CD14-positive monocyte (primary cell): ENCODE results near the gene MFN2. TPM values are rescaled to one million over a fixed set of nuclear protein-coding genes. Genes with fewer than 3 reads are reported as not detected.
A peak's percentile ranks its signal among the peaks of the same experiment; 100 is the strongest.
"Not testable (repeated sequence)": the region's sequence is repeated elsewhere in the genome, so short reads cannot be mapped to it uniquely, and the experiment has no call there.

ENCODE experiments used
- DNase-seq, 3 donors: peaks; one replicate each; pipeline ENCODE4 v3.0.0-alpha.2; 2011 to 2022
- H2AFZ ChIP-seq: 2 replicates; pipeline ENCODE4 v1.6.0; 2012; ENCODE audit warnings: mild to moderate bottlenecking, low read depth, low read length, inconsistent platforms; ENCODE audit not compliant: insufficient read depth, poor library complexity, severe bottlenecking
- H3K27ac ChIP-seq, 2 donors: 1 replicate in 1 of 2; 2 replicates in 1 of 2; pipeline ENCODE4 v1.5.1; 2012 to 2013; ENCODE audit warnings: low read length in 2 of 2, control low read depth in 1 of 2, inconsistent platforms in 1 of 2, low read depth in 1 of 2, mild to moderate bottlenecking in 1 of 2
- H3K27me3 ChIP-seq, 2 donors: one replicate each; pipeline versions ENCODE4 v1.6.0 to v1.6.1; 2011 to 2013; ENCODE audit warnings: low read length in 2 of 2; ENCODE audit not compliant: control insufficient read depth in 2 of 2, insufficient read depth in 2 of 2
- H3K36me3 ChIP-seq, 2 donors: replicated peaks in 1 of 2; 1 replicate in 1 of 2; 2 replicates in 1 of 2; pipeline versions ENCODE4 v1.5.1 to v1.6.1; 2012 to 2013; ENCODE audit warnings: low read length in 2 of 2, control low read depth in 1 of 2, inconsistent platforms in 1 of 2, mild to moderate bottlenecking in 1 of 2; ENCODE audit not compliant: insufficient read depth in 2 of 2, control insufficient read depth in 1 of 2
- H3K4me1 ChIP-seq, 2 donors: 1 replicate in 1 of 2; 2 replicates in 1 of 2; pipeline versions ENCODE4 v1.5.1 to v1.6.1; 2012 to 2013; ENCODE audit warnings: low read length in 2 of 2, control low read depth in 1 of 2, inconsistent platforms in 1 of 2, mild to moderate bottlenecking in 1 of 2, moderate library complexity in 1 of 2; ENCODE audit not compliant: insufficient read depth in 2 of 2, control insufficient read depth in 1 of 2
- H3K4me2 ChIP-seq: replicated peaks from 2 replicates; pipeline ENCODE3; 2012; ENCODE audit warnings: low read length, moderate library complexity, mild to moderate bottlenecking; ENCODE audit not compliant: poor library complexity, severe bottlenecking; ENCODE audit errors: extremely low read depth
- H3K4me3 ChIP-seq, 3 experiments: fragments of 200-600 bp in 1 of 3; sonication (generic) in 1 of 3; replicated peaks in 1 of 3; 1 replicate in 2 of 3; 2 replicates in 1 of 3; pipeline ENCODE4 v1.5.1; 2011 to 2013; ENCODE audit warnings: low read length in 3 of 3, mild to moderate bottlenecking in 3 of 3, control low read depth in 2 of 3, low read depth in 2 of 3, inconsistent platforms in 1 of 3, moderate library complexity in 1 of 3
- H3K79me2 ChIP-seq: 2 replicates; pipeline ENCODE4 v1.6.0; 2012; ENCODE audit warnings: mild to moderate bottlenecking, control low read depth, inconsistent platforms, low read length, moderate library complexity; ENCODE audit not compliant: insufficient read depth
- H3K9ac ChIP-seq: 2 replicates; pipeline ENCODE4 v1.6.0; 2017; ENCODE audit warnings: low read length, mild to moderate bottlenecking; ENCODE audit not compliant: insufficient read depth, poor library complexity, severe bottlenecking
- H3K9me3 ChIP-seq, 2 donors: replicated peaks in 1 of 2; 1 replicate in 1 of 2; 2 replicates in 1 of 2; pipeline versions ENCODE4 v1.5.1 to v1.6.1; 2012 to 2013; ENCODE audit warnings: low read length in 2 of 2, control low read depth in 1 of 2; ENCODE audit not compliant: control insufficient read depth in 1 of 2, insufficient read depth in 1 of 2
- H4K20me1 ChIP-seq: 2 replicates; pipeline ENCODE4 v1.6.0; 2012; ENCODE audit warnings: mild to moderate bottlenecking, low read length, control low read depth, moderate library complexity; ENCODE audit not compliant: insufficient read depth
- H3K27ac Mint-ChIP-seq, 7 donors: one replicate each; pipeline ENCODE4 v1.8.0; 2020; ENCODE audit warnings: mild to moderate bottlenecking in 7 of 7, mixed read lengths in 7 of 7, moderate library complexity in 6 of 7, inconsistent platforms in 2 of 7
- H3K27me3 Mint-ChIP-seq, 3 donors: one replicate each; pipeline ENCODE4 v1.8.0; 2021 to 2022; ENCODE audit warnings: low read depth in 3 of 3, mild to moderate bottlenecking in 3 of 3, mixed read lengths in 3 of 3, moderate library complexity in 3 of 3, inconsistent platforms in 1 of 3
- H3K36me3 Mint-ChIP-seq, 2 donors: one replicate each; pipeline ENCODE4 v1.8.0; 2020; ENCODE audit warnings: mixed read lengths in 2 of 2, inconsistent platforms in 1 of 2, mild to moderate bottlenecking in 1 of 2
- H3K4me1 Mint-ChIP-seq: one replicate; pipeline ENCODE4 v1.8.0; 2020; ENCODE audit warnings: mild to moderate bottlenecking, mixed read lengths
- H3K4me3 Mint-ChIP-seq, 2 donors: one replicate each; pipeline ENCODE4 v1.8.0; 2020; ENCODE audit warnings: mild to moderate bottlenecking in 2 of 2, mixed read lengths in 2 of 2, moderate library complexity in 1 of 2
- H3K9me3 Mint-ChIP-seq, 7 donors: one replicate each; pipeline ENCODE4 v1.8.0; 2020 to 2022; ENCODE audit warnings: mixed read lengths in 7 of 7, mild to moderate bottlenecking in 6 of 7, moderate library complexity in 6 of 7, inconsistent platforms in 2 of 7
- CTCF ChIP-seq: fragments of 200-600 bp; IDR thresholded peaks from one replicate; pipeline ENCODE4 v1.8.0; 2022; ENCODE audit warnings: antibody characterized with exemption, mild to moderate bottlenecking
- WGBS: methylation state at CpG from one replicate; pipeline ENCODE4 v1.1.5; 2013; ENCODE audit warnings: missing lambda C conversion rate; ENCODE audit not compliant: insufficient coverage; 5-methylcytosine and 5-hydroxymethylcytosine counted together
- intact Hi-C, 2 donors: fragments of 100-400 bp; cut with micrococcal nuclease; formaldehyde crosslinking; loops; one replicate each; pipeline versions ENCODE4 v1.15.0 to v1.15.1; 2023
- polyA plus RNA-seq, 3 donors: library from polyadenylated mRNA; depleted of rRNA in 1 of 3; unstranded in 2 of 3; stranded (reverse) in 1 of 3; fragments of 300-500 nt in 2 of 3; fragments of >200 nt in 1 of 3; fragmentation: Illumina TruSeq in 2 of 3; gene quantifications; 1 replicate in 2 of 3; 2 replicates in 1 of 3; pipeline ENCODE4 v1.2.3, GENCODE V29; 2012 to 2021

Gene MFN2
- polyA plus RNA-seq, 3 donors = 26.3 to 35.8 (median 30.3) TPM

GRCh38 chr1:12032161-12032621, 51.9 kb downstream of the MFN2 start:
- Mint-ChIP-seq H3K4me3 (no peak overlapping the region), H3K36me3 (peaks cover 47 to 59% of the 10 kb centered on the region in 2 donors), H3K9me3 (no peaks in the 10 kb centered on the region), H3K27ac (peak overlapping the region in 1 of 7 donors; percentile 21), H3K27me3 (peaks cover 0 to 1% (median 0%) of the 10 kb centered on the region in 3 donors), H3K4me1 (peaks cover 18% of the 10 kb centered on the region)
- no peaks in the 10 kb centered on the region for H3K9me3 ChIP-seq
- 87% methylated on average over 6 of the region's 10 CpGs for WGBS
- H3K27me3 ChIP-seq = no peaks in the 10 kb centered on the region
- H4K20me1 ChIP-seq = peaks cover 36% of the 10 kb centered on the region
- H3K79me2 ChIP-seq = no peaks in the 10 kb centered on the region
- no peak overlapping the region for H3K4me2 ChIP-seq
- no peak for TF ChIP-seq CTCF
- no peak for DNase-seq
- peaks cover 9 to 10% of the 10 kb centered on the region in 2 donors for H3K4me1 ChIP-seq
- peaks cover 50 to 57% of the 10 kb centered on the region in 2 donors for H3K36me3 ChIP-seq
- intact Hi-C loops = no loop called here
- H3K27ac ChIP-seq = no peak overlapping the region
- H2AFZ ChIP-seq = no peak overlapping the region
- no peak overlapping the region for H3K9ac ChIP-seq
- H3K4me3 ChIP-seq = no peak overlapping the region

- H3K4me3 ChIP-seq, intact Hi-C loops, H3K4me2 ChIP-seq, H3K9me3 ChIP-seq, H3K27ac ChIP-seq, H3K27me3 ChIP-seq, H3K27me3 Mint-ChIP-seq, H3K4me3 Mint-ChIP-seq, H3K9me3 Mint-ChIP-seq, H2AFZ ChIP-seq, H3K27ac Mint-ChIP-seq, DNase-seq, H3K9ac ChIP-seq, H3K79me2 ChIP-seq: not testable (repeated sequence)
- Histone ChIP-seq H4K20me1 (peaks cover 27% of the 10 kb centered on the region), H3K4me1 (peaks cover 9 to 10% of the 10 kb centered on the region in 2 donors), H3K36me3 (peaks cover 38 to 45% of the 10 kb centered on the region in 2 donors)
- Mint-ChIP-seq H3K36me3 (peaks cover 36 to 47% of the 10 kb centered on the region in 2 donors), H3K4me1 (peaks cover 18% of the 10 kb centered on the region)
- 100% methylated on average over 1 of the region's 5 CpGs for WGBS
Observed at GRCh38 chr1:12033441-12033840, 53.2 kb downstream of the MFN2 start.
